IPS DF 4.7 (cell line): ENCODE data around the gene ZNF549.
A peak's percentile ranks its signal among the peaks of the same experiment; 100 is the strongest.
"Not testable (repeated sequence)": the region's sequence is repeated elsewhere in the genome, so short reads cannot be mapped to it uniquely, and the experiment has no call there.

Source experiments
- DNase-seq: peaks from one replicate; pipeline ENCODE4 v3.0.0-alpha.2; 2013; ENCODE audit warnings: low spot score; ENCODE audit errors: extremely low read depth

ZNF549 gene

GRCh38 chr19:57527136-57527881 lies at the start of gene ZNF549:
TSS of gene ZNF549 (plus strand) at chr19:57527356. CDS start at chr19:57527574, 218 bp downstream.
- peak; percentile 87 for DNase-seq

- DNase-seq: peak; percentile 76
These were observed 39.5 kb upstream of the ZNF549 start, which contains the start of gene ZNF419 for GRCh38 chr19:57487477-57488298. TSS of gene ZNF419 (plus strand) at chr19:57487750. CDS start at chr19:57487951, 201 bp downstream.

GRCh38 chr19:57488299-57488644 lies 38.9 kb upstream of the ZNF549 start:
- DNase-seq: not testable (repeated sequence)

GRCh38 chr19:57499332-57499679 lies 27.9 kb upstream of the ZNF549 start:
- DNase-seq: not testable (repeated sequence)

GRCh38 chr19:57499680-57500395 lies 27.3 kb upstream of the ZNF549 start, which contains the start of gene ZNF773:
TSS of gene ZNF773 (plus strand) at chr19:57499938. CDS start at chr19:57500081, 143 bp downstream.
- peak; percentile 81 for DNase-seq

GRCh38 chr19:57500400-57500799 lies 26.8 kb upstream of the ZNF549 start:
- not testable (repeated sequence) for DNase-seq

GRCh38 chr19:57506163-57506562 lies 21.0 kb upstream of the ZNF549 start:
- DNase-seq: no peak

GRCh38 chr19:57511484-57511883 lies 15.7 kb upstream of the ZNF549 start:
- no peak for DNase-seq

- DNase-seq: no peak
These were observed 14.3 kb upstream of the ZNF549 start for GRCh38 chr19:57512845-57513244.

- no peak for DNase-seq
These were observed 11.9 kb upstream of the ZNF549 start for GRCh38 chr19:57515255-57515654.

GRCh38 chr19:57518021-57518420 lies 9.1 kb upstream of the ZNF549 start:
- DNase-seq: not testable (repeated sequence)

- no peak for DNase-seq
These were observed 10.9 kb downstream of the ZNF549 start for GRCh38 chr19:57537953-57538547.

- DNase-seq: no peak
These were observed 19.4 kb downstream of the ZNF549 start for GRCh38 chr19:57546513-57546912.

- no peak for DNase-seq
These were observed 25.3 kb downstream of the ZNF549 start for GRCh38 chr19:57552432-57552831.

GRCh38 chr19:57557659-57558058 lies 30.5 kb downstream of the ZNF549 start:
- no peak for DNase-seq

GRCh38 chr19:57558525-57558924 lies 31.4 kb downstream of the ZNF549 start:
- DNase-seq: no peak

- DNase-seq: no peak
These were observed 31.9 kb downstream of the ZNF549 start for GRCh38 chr19:57559008-57559403.

- DNase-seq: no peak
These were observed 32.4 kb downstream of the ZNF549 start, which contains the start of gene ZNF550 for GRCh38 chr19:57559404-57560025. TSS of gene ZNF550 (minus strand) at chr19:57559863. CDS start at chr19:57559682, 181 bp downstream.

GRCh38 chr19:57560049-57560491 lies 32.9 kb downstream of the ZNF549 start:
- DNase-seq: no peak

GRCh38 chr19:57563547-57563946 lies 36.4 kb downstream of the ZNF549 start:
- no peak for DNase-seq
